OCI-LY3 (cell line): ENCODE results near the gene TXK.
A peak's percentile ranks its signal among the peaks of the same experiment; 100 is the strongest.

Experiments used
- H2AFZ ChIP-seq: fragments of 200-600, 300-600 bp; shearing (Covaris generic); 2 replicates; pipeline ENCODE4 v1.6.0; 2014; ENCODE audit warnings: antibody characterized with exemption, low read depth, low read length
- H3K27ac ChIP-seq: fragments of 200-600, 300-600 bp; sonication (generic); 2 replicates; pipeline ENCODE4 v1.5.1; 2014; ENCODE audit warnings: mild to moderate bottlenecking, low read length, moderate library complexity, mixed read lengths
- H3K27me3 ChIP-seq: fragments of 200-600, 300-600 bp; sonication (generic); 2 replicates; pipeline ENCODE4 v1.6.1; 2014; ENCODE audit warnings: low read depth, low read length, mixed read lengths
- H3K36me3 ChIP-seq: fragments of 200-600, 300-600 bp; sonication (generic); replicated peaks from 2 replicates; pipeline ENCODE3; 2014; ENCODE audit warnings: low read depth, low read length, mixed read lengths
- H3K4me1 ChIP-seq: fragments of 300-600, 200-600 bp; sonication (generic); 2 replicates; pipeline ENCODE4 v1.6.1; 2014; ENCODE audit warnings: low read length, mixed read lengths
- H3K4me2 ChIP-seq: fragments of 200-600, 300-600 bp; sonication (generic); 2 replicates; pipeline ENCODE4 v1.6.1; 2014; ENCODE audit warnings: low read length, mixed read lengths
- H3K4me3 ChIP-seq: fragments of 300-600, 200-600 bp; sonication (generic); 2 replicates; pipeline ENCODE4 v1.5.1; 2014; ENCODE audit warnings: antibody characterized with exemption, mild to moderate bottlenecking, low read length, moderate library complexity
- H3K79me2 ChIP-seq: fragments of 300-600, 200-600 bp; shearing (Covaris generic); 2 replicates; pipeline ENCODE4 v1.6.1; 2014; ENCODE audit warnings: mild to moderate bottlenecking, low read length, mixed read lengths
- H3K9ac ChIP-seq: fragments of 300-600, 200-600 bp; shearing (Covaris generic); 2 replicates; pipeline ENCODE4 v1.6.0; 2014; ENCODE audit warnings: mild to moderate bottlenecking, low read length, moderate library complexity
- H3K9me3 ChIP-seq: fragments of 200-600, 300-600 bp; shearing (Covaris generic); 2 replicates; pipeline ENCODE4 v1.6.1; 2014; ENCODE audit warnings: low read length, mixed read lengths; ENCODE audit not compliant: insufficient read depth
- H4K20me1 ChIP-seq: fragments of 200-600, 300-600 bp; sonication (generic); 2 replicates; pipeline ENCODE4 v1.6.1; 2016; ENCODE audit warnings: low read length, mixed read lengths; ENCODE audit not compliant: insufficient read depth
- EZH2phosphoT487 ChIP-seq: fragments of 200-600 bp; shearing (Covaris generic); IDR thresholded peaks from 2 replicates; pipeline ENCODE4 v1.6.1; 2018; ENCODE audit warnings: antibody characterized with exemption, mixed run types, low read depth
- TF ChIP-seq, protein P1 (sequence below): fragments of 200-600, 300-600 bp; sonication (generic); IDR thresholded peaks from 2 replicates; pipeline ENCODE4 v1.5.1; 2014; ENCODE audit warnings: antibody characterized with exemption, low read length, low read depth

Gene TXK

DNA sequence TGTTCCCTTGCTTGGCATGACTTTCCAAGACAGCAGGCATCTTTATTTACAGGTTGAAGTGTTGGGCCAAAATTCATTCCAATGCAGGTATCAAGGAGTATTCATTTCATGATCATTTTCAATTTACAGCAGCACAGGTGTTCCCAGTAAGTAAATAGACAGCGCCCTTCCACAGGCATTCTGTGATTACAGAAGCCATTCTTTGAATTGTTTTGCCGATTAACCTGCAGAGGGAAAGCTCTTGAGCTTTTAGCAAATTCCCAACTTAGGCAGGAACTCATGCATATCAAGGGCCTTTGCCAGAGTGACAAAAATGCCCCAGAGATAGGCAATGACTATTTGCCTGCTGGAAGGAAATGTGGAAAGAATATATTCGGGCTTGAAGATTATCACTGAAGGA is 6.8 kb downstream of the TXK start:
- Histone ChIP-seq H3K9me3 (no peaks in the 10 kb centered on the region), H2AFZ (no peak overlapping the region), H3K4me3 (no peak overlapping the region), H3K4me2 (0 out of 2 replicates have a peak overlapping the region, but pooled peaks have one; percentile 47), H3K9ac (no peak overlapping the region), H3K4me1 (peaks cover 10% of the 10 kb centered on the region), H3K27ac (no peak overlapping the region), H4K20me1 (no peaks in the 10 kb centered on the region), H3K36me3 (no peaks in the 10 kb centered on the region), H3K79me2 (no peaks in the 10 kb centered on the region), H3K27me3 (no peaks in the 10 kb centered on the region)
- no peak for TF ChIP-seq EZH2phosphoT487
- TF ChIP-seq, protein P1, sequence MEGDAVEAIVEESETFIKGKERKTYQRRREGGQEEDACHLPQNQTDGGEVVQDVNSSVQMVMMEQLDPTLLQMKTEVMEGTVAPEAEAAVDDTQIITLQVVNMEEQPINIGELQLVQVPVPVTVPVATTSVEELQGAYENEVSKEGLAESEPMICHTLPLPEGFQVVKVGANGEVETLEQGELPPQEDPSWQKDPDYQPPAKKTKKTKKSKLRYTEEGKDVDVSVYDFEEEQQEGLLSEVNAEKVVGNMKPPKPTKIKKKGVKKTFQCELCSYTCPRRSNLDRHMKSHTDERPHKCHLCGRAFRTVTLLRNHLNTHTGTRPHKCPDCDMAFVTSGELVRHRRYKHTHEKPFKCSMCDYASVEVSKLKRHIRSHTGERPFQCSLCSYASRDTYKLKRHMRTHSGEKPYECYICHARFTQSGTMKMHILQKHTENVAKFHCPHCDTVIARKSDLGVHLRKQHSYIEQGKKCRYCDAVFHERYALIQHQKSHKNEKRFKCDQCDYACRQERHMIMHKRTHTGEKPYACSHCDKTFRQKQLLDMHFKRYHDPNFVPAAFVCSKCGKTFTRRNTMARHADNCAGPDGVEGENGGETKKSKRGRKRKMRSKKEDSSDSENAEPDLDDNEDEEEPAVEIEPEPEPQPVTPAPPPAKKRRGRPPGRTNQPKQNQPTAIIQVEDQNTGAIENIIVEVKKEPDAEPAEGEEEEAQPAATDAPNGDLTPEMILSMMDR, result no peak

DNA sequence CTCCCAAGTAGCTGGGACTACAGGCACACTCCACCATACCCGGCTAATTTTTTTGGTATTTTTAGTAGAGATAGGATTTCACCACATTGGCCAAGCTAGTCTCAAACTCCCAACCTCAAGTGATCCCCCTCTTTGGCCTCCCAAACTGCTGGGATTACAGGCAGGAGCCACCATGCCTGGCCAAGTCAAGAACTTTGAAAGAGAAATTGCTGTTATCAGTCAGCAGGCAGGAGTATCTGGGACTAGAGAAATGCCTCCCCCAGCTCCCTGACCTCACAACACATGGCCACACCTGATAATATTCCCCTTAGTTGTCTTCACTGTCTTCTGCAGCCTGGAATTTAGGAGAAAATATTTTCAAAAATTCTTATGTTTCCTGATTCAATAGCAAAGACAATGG is 7.4 kb downstream of the TXK start:
- H4K20me1 ChIP-seq, result no peaks in the 10 kb centered on the region
- no peak overlapping the region for H2AFZ ChIP-seq
- no peaks in the 10 kb centered on the region for H3K9me3 ChIP-seq
- no peaks in the 10 kb centered on the region for H3K36me3 ChIP-seq
- peaks cover 10% of the 10 kb centered on the region for H3K4me1 ChIP-seq
- H3K79me2 ChIP-seq, result no peaks in the 10 kb centered on the region
- no peak overlapping the region for H3K27ac ChIP-seq
- TF ChIP-seq, protein P1, result no peak
- no peak for TF ChIP-seq EZH2phosphoT487
- H3K27me3 ChIP-seq, result no peaks in the 10 kb centered on the region
- H3K9ac ChIP-seq, result no peak overlapping the region
- no peak overlapping the region for H3K4me2 ChIP-seq
- no peak overlapping the region for H3K4me3 ChIP-seq

DNA sequence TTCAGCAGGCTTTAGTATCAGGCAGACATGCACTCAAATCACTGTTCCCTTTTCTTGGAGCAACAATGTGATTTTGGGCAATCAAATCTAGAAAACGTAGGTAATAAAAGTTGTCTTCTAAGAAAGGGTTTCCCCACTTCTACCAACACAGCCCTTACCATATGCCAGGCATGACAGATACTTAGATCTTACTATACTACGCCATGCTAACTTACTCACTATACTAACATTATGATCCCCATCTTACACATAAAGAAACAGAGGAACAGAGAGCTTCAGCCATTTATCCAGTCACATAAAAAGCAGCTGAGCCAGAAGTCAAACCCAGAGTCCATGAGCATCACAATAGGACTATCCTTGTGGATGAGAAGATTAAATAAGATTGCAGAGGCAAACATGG is 9.2 kb downstream of the TXK start:
- Histone ChIP-seq H3K36me3 (no peaks in the 10 kb centered on the region), H2AFZ (no peak overlapping the region), H3K4me1 (peaks cover 10% of the 10 kb centered on the region), H3K4me2 (no peak overlapping the region), H3K27me3 (no peaks in the 10 kb centered on the region), H4K20me1 (no peaks in the 10 kb centered on the region), H3K9ac (no peak overlapping the region), H3K27ac (no peak overlapping the region), H3K4me3 (no peak overlapping the region), H3K9me3 (no peaks in the 10 kb centered on the region), H3K79me2 (no peaks in the 10 kb centered on the region)
- TF ChIP-seq, protein P1, result no peak
- TF ChIP-seq EZH2phosphoT487, result no peak

DNA sequence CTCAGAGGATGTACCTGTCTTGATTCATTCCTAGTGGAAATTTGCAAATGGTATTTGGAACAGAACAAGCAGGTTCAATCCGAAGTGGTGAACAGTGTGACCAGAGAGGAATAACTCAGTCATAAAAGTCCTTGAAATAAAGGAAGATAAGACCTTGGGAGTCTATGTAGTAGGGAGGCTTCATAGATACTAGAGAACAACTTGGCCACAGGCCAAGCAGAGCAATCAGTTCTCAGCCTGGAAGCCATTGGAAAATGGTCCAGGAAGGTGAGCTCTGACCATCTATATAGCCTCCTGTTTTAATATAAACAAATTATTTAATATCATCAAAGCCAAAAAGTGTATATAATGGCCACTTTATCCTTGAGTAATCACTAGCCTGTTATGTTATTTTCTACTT is 11.3 kb downstream of the TXK start:
- TF ChIP-seq, protein P1, result no peak
- no peak for TF ChIP-seq EZH2phosphoT487
- H3K36me3 ChIP-seq, result no peaks in the 10 kb centered on the region
- no peak overlapping the region for H2AFZ ChIP-seq
- no peak overlapping the region for H3K27ac ChIP-seq
- H3K79me2 ChIP-seq, result no peaks in the 10 kb centered on the region
- no peak overlapping the region for H3K4me3 ChIP-seq
- H3K27me3 ChIP-seq, result no peaks in the 10 kb centered on the region
- H3K9me3 ChIP-seq, result no peaks in the 10 kb centered on the region
- H4K20me1 ChIP-seq, result no peaks in the 10 kb centered on the region
- H3K4me1 ChIP-seq, result peaks cover 3% of the 10 kb centered on the region
- no peak overlapping the region for H3K9ac ChIP-seq
- no peak overlapping the region for H3K4me2 ChIP-seq
